ENCODE measurements around the gene EXOC7.
"Not testable (repeated sequence)": the region's sequence is repeated elsewhere in the genome, so short reads cannot be mapped to it uniquely, and the experiment has no call there.

EXOC7 gene

DNA sequence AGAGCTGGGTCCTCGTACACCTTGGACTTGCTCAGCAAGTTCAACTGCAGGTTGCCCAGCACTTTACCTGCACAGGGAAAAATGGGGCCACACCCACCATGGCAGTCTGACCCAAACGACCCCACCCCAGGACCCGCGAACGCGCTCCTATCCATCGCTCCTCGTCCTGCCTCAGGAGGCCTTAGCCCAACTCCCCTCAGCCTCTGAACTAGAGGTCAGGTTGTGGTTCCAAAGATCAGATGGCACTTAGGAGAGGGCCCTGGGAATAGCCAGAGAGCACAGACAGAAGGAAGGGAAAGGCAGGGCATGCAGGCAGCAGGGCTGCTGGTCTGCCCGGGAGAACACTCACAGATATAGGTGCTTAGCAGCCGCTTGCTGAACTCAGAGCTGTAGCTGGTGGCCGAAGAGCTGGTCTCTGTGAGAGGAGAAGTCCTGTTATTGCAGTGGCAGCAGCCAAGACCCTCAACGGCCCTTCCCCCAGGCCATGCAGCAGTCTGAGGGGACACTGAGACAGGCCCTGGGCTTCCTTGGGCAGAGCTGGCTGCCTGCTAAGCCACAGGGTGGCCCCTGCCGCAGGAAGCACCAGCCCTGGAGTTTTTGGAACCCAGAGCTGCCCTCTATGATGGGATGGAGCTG lies 17.7 kb downstream of the EXOC7 start:
- DNase-seq, result no peak

DNA sequence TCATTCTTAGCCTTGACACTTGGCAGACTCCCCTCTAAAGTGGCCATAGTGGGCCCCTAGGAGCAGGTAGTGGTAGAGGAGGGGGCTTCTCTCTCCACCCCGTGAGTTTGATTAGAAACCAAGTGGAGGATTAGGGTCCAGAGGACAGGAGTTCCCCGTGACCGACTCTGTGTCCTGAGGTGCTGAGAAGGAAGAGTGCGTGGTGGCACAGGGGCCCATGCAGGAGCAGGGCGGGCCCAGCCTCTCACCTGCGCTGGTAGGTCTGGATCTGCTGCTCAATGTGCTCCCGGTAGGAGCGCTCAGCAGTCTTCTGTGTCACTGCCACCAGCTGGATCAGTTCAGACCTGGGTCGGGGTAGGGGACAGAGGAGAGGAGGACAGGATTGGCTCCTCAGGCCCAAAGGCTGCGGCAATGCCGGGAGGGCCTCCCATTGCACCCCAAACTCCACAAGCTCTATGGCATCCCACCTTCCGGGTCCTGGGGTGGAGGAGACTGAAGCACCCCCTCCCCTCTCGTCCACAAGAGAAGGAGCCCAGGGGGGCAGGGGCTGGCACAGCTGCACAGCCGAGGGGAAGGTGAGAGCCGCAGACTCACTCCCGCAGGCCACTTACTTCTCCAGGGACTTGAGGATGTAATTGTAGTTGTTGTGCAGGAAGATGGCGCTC lies 18.4 kb downstream of the EXOC7 start:
- no peak for DNase-seq

DNA sequence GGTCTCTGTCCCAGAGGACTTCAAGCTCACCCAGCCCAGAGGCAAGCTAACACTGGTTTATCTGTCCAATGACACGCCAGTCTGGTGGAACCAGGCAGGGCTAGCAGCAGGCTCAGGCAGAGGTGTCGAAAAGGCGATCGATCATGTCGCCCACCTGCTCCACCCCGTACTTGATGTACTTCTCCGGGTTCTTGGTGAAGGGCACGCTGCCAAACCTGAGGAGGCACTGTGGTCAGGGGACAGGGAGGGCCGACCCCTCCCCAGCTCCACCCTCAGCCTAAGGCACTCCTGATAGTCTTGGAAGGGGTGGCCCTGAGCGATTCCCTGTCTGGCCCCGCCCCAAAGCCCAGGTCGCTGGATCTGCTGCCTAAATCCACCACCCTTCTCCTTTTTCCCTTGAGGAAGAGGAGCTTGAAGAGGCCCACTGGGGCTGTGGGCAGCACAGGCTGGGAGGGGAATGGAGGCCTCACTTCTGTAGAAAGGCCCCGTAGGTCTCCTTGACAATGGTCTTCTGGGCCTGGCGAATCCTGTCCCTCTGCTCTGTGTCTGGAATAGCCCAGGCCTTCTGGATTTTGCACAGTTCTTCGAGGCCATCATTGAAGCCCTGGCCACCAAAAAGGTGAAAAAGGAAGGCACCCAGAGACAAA lies 19.9 kb downstream of the EXOC7 start:
- no peak for DNase-seq

DNA sequence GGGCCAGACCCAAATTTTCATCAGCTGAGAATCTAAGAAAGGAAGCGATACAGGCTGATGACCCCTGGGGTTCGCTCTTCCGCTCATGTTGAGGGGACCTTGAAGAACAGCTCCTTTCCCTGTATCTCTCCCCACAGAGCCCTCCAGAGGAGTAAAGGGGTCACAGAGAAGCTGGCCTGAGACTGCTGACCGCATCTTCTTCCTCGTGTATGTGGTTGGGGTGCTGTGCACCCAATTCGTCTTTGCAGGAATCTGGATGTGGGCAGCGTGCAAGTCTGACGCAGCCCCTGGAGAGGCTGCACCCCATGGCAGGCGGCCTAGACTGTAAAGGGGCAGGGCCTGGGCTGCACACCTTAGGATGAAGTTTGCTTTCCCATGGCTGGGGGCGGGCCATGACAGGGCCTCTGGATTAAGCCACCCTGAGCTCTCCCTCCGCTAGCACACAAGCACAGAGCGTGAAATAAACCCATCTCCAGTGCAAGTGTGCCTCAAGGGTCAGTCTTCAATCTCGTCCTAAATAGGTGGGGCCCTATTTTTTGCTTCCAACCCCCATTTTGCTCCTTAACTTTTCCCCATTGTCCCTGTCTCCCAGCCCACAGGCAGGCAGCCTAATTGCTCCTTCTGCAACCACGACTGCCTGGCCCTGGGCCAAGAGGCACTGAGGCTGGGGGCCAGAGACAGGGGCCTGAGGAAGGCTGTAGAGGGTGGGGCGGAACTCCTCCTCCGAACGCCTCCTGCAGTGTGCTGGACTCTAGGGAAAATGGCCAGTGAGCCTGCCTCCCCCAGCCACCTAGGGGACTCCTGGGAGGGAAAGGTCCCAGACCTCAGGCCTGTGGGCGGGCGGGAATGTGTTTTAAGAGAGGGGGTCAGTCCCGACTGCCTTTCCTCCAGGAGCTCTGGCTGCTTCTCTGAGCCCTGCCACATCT lies 21.0 kb downstream of the EXOC7 start:
- DNase-seq, result no peak

DNA sequence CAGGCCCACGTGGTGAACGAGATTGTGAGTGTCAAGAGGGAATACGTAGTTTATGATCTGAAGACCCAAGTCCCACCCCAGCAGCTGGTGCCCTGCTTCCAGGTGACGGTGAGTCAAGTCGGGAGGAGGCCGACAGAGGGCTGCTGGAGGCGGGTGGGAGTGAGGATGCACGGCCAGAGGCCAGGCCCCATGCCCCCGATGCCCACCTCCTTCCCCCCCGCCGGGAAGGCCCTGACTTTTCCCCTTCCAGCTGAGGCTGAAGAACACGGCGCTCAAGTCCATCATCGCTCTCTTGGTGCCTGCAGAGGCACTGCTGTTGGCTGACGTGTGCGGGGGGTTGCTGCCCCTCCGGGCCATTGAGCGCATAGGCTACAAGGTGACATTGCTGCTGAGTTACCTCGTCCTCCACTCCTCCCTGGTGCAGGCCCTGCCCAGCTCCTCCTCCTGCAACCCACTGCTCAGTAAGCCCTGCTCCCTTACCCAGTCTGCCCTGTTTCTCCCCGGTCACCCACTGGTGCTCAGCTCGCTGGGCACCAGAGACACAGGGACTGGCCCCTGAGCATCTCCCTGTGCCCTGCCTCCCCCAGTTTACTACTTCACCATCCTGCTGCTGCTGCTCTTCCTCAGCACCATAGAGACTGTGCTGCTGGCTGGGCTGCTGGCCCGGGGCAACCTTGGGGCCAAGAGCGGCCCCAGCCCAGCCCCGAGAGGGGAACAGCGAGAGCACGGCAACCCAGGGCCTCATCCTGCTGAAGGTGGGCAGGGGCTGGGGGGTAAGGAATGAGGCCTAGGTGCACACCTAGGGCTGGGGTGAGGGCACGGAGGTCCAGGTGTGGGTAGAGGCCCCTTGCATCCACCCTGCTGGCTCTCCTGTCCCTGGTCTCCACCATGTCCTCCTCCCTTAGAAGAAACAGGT lies 22.0 kb downstream of the EXOC7 start:
- no peak for DNase-seq

DNA sequence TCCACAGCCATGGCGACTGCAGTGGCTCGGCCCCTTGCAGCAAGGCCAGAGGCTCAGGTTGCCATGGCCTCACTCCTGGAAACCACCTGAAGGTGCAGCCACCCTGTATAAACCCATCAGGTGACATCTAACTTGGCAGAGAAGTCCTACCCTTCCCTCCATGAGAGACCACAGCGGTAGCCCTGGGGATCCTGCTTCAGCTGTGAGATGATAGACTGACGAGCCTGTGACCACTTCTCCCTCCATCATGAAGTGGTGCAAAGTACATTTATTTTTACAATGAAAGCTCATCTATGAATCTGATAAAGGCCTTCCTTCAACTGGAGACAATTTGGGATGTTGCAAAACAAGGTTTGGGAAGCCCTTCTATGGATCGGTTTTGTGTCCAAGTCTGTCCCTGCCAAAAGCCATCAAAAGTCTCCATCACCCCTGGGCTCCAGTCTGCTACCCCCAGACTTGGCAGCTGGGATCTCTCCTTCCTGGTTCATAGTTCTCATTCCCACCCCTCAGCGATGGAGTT lies 22.8 kb downstream of the EXOC7 start:
- DNase-seq, result no peak

DNA sequence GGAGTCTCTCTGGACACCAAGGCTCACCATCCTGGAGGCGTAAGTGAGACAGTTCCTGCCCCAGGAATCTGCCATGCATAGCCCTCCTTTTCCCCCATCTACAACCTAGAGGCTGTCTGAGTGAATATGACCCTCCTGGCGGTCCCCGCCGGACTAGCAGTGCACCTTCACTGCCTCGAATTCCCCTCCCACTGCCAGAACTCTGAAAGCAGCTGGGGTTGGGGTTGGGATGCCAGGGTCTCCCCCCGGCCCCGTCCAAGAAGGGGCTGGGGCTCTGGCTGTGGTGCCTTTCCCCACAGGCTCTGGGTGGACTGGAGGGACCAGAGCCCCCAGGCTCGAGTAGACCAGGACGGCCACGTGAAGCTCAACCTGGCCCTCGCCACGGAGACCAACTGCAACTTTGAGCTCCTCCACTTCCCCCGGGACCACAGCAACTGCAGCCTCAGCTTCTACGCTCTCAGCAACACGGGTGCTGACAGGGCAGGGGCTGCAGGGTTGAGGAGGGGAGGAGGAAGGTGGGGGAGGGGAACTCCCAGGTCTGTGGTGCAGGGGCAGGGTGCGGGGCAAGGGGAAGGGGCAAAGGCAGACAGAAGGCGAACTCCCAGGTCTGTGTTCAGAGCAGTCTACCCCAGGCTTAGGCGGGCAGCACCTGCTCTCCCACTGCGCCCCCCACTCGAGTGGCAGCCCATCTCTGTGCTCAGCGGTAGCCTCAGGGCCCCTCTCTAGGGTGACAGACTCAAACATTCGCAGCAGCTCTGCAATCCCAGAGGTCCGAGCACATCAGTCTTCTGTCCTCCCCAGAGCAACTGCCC lies 23.4 kb downstream of the EXOC7 start:
- DNase-seq, result no peak

DNA sequence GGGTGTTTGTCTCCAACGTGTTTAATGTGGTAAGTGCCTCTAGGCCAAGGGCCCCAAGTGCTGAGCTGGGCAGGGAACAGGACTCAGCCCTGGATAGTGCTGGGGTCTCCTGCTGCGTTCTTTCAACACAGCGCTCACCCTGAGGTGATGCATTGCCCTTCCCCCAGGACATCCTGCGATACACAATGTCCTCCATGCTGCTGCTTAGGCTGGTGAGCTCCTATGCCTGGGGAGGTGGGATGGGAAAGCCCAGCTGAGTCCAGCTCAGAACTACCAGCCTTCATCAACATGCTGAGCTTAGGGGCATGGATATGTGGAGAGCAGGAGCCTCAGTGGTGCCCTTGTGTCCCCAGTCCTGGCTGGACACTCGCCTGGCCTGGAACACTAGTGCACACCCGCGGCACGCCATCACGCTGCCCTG lies 24.0 kb downstream of the EXOC7 start:
- no peak for DNase-seq

DNA sequence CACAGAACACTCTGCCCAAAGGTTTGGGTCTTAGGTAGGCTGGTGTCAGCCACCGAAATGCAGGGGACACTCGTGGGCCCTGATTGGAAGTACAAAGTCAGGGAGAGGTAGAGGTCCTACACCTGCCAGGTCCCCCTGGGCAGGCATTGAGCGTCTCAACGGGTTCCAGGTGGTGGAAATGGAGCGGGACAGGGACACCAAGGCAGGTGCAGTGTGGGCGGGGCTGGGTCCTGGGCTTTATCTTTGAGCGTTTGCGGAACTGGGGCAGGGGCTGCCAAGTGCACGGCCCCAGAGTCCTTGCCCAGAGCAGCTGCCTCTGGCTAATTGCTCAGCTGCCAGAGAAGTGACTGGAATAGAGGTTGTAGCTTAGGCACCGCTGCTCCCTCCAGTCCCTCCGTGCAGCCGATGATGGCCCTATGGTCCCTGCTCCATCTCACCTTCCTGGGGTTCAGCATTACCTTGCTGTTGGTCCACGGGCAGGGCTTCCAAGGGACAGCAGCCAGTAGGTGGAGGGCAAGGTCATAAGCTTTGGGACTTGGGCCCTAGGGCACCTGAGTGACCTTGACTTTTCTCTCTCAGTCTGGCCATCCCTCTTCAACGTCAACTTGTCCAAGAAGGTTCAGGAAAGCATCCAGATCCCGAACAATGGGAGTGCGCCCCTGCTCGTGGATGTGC lies 24.6 kb downstream of the EXOC7 start, which contains the start of gene ZACN:
ZACN (plus strand) TSS at position 323 of the 675 bp plus-strand sequence; CDS start at position 406, 83 bp downstream.
- DNase-seq, result no peak

DNA sequence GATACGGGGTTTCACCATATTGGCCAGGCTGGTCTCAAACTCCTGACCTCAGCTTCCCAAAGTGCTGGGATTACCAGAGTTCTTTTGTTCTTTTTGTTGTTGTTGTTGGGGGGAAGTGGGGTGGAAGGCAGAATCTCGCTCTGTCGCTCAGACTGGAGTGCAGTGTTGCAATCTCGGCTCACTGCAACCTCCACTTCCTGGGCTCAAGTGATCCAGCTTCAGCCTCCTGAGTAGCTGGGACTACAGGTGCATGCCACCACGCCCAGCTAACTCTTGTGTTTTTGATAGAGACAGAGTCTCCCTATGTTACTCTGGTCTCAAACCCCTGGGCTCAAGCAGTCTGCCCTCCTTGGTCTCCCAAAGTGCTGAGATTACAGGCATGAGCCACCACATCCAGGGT lies 25.2 kb downstream of the EXOC7 start:
- DNase-seq, result not testable (repeated sequence)

DNA sequence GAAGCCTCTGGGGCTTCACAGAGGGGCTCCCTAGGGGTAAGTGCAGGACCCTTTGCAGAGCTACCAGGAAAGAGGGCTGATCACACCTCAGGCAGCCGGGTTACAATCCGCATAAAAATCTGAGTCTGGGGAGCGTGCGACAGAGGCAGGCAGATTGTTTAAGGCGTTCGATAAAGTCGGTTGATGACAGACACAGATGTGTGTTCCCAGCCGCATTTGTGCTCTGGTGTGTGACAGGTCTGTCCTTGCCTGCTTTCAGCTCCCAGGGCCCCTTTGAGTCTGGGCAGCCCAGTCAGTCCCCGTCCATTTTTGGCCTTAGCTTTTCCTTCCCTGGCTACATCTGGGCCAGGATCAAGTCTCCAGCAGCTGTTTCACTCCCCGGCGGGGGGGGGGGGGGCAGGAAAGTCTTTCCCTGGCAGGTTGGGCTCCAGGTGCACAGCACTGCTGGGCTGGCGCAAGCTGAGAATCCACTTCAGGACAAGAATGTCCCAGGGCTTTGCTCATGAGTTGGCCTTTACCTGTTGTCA lies 25.9 kb downstream of the EXOC7 start:
- DNase-seq, result no peak

DNA sequence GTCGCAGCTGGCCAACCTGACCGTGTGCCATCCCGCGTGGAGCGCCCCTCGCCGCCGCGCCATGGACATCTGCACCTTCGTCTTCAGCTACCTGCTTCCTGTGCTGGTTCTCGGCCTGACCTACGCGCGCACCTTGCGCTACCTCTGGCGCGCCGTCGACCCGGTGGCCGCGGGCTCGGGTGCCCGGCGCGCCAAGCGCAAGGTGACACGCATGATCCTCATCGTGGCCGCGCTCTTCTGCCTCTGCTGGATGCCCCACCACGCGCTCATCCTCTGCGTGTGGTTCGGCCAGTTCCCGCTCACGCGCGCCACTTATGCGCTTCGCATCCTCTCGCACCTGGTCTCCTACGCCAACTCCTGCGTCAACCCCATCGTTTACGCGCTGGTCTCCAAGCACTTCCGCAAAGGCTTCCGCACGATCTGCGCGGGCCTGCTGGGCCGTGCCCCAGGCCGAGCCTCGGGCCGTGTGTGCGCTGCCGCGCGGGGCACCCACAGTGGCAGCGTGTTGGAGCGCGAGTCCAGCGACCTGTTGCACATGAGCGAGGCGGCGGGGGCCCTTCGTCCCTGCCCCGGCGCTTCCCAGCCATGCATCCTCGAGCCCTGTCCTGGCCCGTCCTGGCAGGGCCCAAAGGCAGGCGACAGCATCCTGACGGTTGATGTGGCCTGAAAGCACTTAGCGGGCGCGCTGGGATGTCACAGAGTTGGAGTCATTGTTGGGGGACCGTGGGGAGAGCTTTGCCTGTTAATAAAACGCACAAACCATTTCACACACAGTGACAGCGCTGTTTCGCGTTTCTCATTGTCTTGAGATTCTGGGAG lies 26.6 kb downstream of the EXOC7 start:
- DNase-seq, result no peak

DNA sequence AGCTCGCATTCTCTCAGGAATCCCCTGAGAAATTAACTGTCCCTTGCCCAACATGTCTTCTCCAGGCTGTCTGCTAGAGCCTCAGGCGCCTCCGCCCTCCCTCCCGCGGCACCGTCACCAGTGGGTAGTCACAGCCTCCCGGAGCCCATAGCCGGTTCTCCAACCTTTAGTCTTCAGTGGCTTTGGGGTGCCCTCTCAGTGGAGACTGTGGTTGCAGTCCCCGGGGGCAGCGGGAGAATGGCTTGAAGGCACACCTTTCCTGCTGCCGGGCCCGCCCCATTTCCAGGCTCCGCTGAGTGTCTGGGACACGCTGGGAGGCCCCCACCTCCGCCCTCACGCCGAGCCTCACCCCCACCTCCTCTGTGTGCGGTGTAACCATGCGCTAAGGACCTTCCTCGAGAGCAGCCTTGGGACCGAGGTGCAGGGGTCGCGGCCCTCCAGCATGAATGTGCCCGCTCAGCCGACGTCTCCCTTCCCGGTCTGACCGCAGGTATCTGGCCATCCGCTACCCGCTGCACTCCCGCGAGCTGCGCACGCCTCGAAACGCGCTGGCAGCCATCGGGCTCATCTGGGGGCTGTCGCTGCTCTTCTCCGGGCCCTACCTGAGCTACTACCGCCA lies 27.3 kb downstream of the EXOC7 start:
- DNase-seq, result no peak

DNA sequence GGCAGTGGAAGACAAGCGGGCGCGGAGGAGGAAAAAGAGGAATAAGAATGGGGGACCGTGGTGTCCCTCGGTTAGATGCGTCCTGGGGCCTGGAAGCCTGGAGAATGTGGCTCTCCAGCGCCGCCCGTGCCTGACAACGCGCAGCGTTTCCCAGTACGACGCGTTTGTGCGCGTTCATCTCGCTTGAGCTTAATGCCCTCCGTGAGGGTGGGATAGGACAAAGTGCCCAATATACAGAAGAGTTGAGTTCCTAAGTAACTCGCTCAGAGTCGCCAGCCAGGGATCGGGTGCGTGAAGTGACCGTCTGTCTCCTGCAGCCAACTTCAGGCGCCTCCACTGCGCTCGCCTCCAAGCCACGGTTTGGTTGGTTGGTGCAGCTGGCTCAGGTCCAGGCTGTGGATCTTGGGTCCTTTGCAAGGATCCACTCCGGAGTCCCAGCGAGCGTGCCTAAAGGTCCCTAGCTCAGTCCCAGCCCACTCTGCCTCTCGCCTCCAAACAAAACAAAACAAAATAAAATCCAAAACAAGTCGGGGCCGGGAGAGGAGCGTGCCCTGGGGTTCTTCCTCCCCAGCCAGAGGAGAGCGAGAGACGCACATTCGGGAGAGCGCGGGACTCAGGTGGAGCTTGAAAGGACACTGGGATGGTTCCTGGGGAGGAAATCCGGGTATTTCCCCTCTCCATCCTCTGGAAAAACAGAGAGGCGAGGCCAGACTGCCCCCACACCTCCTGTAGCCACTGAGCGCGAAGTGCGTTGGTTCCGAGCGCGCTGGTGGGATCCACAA lies 28.0 kb downstream of the EXOC7 start:
- DNase-seq, result no peak

DNA sequence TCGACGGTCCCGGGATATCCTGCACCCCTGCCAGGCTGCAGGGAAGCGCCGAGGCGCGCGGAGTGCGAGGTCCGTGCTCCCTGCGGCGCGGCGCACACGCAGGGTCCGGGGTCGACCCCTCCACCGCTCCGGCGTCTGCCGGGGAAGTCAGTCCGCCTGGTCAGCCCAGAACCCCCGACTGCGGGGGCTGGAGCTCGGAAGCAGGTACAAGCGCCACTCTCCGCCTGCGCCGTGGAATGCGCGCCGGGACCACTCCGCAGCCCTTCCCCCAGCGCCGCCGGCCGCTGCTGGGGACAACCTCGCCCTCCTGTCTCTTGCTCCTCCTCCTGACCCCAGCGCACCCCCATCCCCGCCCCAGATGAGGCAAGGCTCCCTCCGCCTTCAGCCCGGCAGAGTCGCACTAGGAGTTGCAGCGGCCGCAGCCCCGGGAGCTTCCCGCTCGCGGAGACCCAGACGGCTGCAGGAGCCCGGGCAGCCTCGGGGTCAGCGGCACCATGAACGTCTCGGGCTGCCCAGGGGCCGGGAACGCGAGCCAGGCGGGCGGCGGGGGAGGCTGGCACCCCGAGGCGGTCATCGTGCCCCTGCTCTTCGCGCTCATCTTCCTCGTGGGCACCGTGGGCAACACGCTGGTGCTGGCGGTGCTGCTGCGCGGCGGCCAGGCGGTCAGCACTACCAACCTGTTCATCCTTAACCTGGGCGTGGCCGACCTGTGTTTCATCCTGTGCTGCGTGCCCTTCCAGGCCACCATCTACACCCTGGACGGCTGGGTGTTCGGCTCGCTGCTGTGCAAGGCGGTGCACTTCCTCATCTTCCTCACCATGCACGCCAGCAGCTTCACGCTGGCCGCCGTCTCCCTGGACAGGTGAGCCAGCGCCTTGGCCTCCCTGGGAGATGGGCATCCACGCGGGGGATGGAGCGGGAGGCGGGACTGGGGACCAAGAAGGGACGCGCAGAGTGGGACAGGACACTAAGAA lies 28.9 kb downstream of the EXOC7 start, which contains the start of gene GALR2:
GALR2 (plus strand) TSS at position 392 of the 974 bp plus-strand sequence; CDS start at position 495, 103 bp downstream.
- no peak for DNase-seq

Data from fibroblast of skin of back (primary cell).